Loucy (cell line): ENCODE results near the gene ZNF267.

Experiments used
- EZH2phosphoT487 ChIP-seq: fragments of 200-600 bp; IDR thresholded peaks from 2 replicates; pipeline ENCODE4 v1.6.1; 2018; ENCODE audit warnings: antibody characterized with exemption, mild to moderate bottlenecking, moderate library complexity, borderline replicate concordance
- TF ChIP-seq, protein P1 (sequence below): fragments of 200-600 bp; sonication (generic); conservative IDR thresholded peaks from 2 replicates; pipeline ENCODE4 v1.5.1; 2014; ENCODE audit warnings: mild to moderate bottlenecking, antibody characterized with exemption, low read length

- TF ChIP-seq, protein P1, sequence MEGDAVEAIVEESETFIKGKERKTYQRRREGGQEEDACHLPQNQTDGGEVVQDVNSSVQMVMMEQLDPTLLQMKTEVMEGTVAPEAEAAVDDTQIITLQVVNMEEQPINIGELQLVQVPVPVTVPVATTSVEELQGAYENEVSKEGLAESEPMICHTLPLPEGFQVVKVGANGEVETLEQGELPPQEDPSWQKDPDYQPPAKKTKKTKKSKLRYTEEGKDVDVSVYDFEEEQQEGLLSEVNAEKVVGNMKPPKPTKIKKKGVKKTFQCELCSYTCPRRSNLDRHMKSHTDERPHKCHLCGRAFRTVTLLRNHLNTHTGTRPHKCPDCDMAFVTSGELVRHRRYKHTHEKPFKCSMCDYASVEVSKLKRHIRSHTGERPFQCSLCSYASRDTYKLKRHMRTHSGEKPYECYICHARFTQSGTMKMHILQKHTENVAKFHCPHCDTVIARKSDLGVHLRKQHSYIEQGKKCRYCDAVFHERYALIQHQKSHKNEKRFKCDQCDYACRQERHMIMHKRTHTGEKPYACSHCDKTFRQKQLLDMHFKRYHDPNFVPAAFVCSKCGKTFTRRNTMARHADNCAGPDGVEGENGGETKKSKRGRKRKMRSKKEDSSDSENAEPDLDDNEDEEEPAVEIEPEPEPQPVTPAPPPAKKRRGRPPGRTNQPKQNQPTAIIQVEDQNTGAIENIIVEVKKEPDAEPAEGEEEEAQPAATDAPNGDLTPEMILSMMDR: no peak
- no peak for TF ChIP-seq EZH2phosphoT487
Observed at GRCh38 chr16:31888735-31889134, 15.1 kb downstream of the ZNF267 start.
